Activated CD4-positive, alpha-beta memory T cell treated with anti-CD3 and anti-CD28 coated beads, Interleukin-2, amount 10 ng/mL, durations not matched to agents 7 days and 5 days (primary cell): ENCODE results near the gene TSPAN9. TPM values are rescaled to one million over a fixed set of nuclear protein-coding genes. Genes with fewer than 3 reads are reported as not detected.
"Not testable (repeated sequence)": the region's sequence is repeated elsewhere in the genome, so short reads cannot be mapped to it uniquely, and the experiment has no call there.

Experiments used
- CTCF ChIA-PET: fragments of 350-600 bp; sonication (Branson Sonifier 250); formaldehyde crosslinking; loops from one replicate; lab custom pipeline; 2021; ENCODE audit warnings: antibody characterized with exemption, inconsistent platforms; lab: Charles Lee
- POLR2A ChIA-PET: fragments of 350-600 bp; sonication (Branson Sonifier 250); formaldehyde crosslinking; loops from one replicate; lab custom pipeline; 2021; ENCODE audit warnings: antibody characterized with exemption; lab: Charles Lee
- DNase-seq: peaks from one replicate; pipeline ENCODE4 v3.0.0-alpha.2; 2020
- H3K27ac Mint-ChIP-seq: one replicate; pipeline ENCODE4 v1.8.0; 2021; ENCODE audit warnings: mild to moderate bottlenecking, mixed read lengths
- H3K27me3 Mint-ChIP-seq: one replicate; pipeline ENCODE4 v1.8.0; 2021; ENCODE audit warnings: mixed read lengths
- H3K36me3 Mint-ChIP-seq: one replicate; pipeline ENCODE4 v1.8.0; 2021; ENCODE audit warnings: low read depth, mixed read lengths
- H3K4me1 Mint-ChIP-seq: one replicate; pipeline ENCODE4 v1.8.0; 2021; ENCODE audit warnings: mixed read lengths
- H3K4me3 Mint-ChIP-seq: one replicate; pipeline ENCODE4 v1.8.0; 2021; ENCODE audit warnings: mild to moderate bottlenecking, mixed read lengths
- H3K9me3 Mint-ChIP-seq: one replicate; pipeline ENCODE4 v1.8.0; 2021; ENCODE audit warnings: mixed read lengths
- total RNA-seq, 2 experiments: library from RNA; stranded (reverse); gene quantifications; one replicate each; pipeline ENCODE4 v1.2.3, GENCODE V29; 2021

Gene TSPAN9
- total RNA-seq, 2 experiments from 2014 or later = 0.18 to 0.28 TPM

- Mint-ChIP-seq H3K4me3 (no peak overlapping the region), H3K9me3 (no peaks in the 10 kb centered on the region), H3K27ac (no peak overlapping the region), H3K36me3 (no peaks in the 10 kb centered on the region), H3K27me3 (peaks cover 14% of the 10 kb centered on the region), H3K4me1 (no peaks in the 10 kb centered on the region)
- no peak for DNase-seq
- POLR2A ChIA-PET = no interaction called here
- CTCF ChIA-PET = no interaction called here
Measured at GRCh38 chr12:3048540-3048939, 28.6 kb upstream of the TSPAN9 start.

GRCh38 chr12:3049176-3049575 lies 28.0 kb upstream of the TSPAN9 start:
- Mint-ChIP-seq H3K36me3 (no peaks in the 10 kb centered on the region), H3K27ac (no peak overlapping the region), H3K27me3 (peaks cover 9% of the 10 kb centered on the region), H3K9me3 (no peaks in the 10 kb centered on the region), H3K4me3 (no peak overlapping the region), H3K4me1 (no peaks in the 10 kb centered on the region)
- no peak for DNase-seq
- ChIA-PET CTCF (no interaction called here), POLR2A (no interaction called here)

DNA sequence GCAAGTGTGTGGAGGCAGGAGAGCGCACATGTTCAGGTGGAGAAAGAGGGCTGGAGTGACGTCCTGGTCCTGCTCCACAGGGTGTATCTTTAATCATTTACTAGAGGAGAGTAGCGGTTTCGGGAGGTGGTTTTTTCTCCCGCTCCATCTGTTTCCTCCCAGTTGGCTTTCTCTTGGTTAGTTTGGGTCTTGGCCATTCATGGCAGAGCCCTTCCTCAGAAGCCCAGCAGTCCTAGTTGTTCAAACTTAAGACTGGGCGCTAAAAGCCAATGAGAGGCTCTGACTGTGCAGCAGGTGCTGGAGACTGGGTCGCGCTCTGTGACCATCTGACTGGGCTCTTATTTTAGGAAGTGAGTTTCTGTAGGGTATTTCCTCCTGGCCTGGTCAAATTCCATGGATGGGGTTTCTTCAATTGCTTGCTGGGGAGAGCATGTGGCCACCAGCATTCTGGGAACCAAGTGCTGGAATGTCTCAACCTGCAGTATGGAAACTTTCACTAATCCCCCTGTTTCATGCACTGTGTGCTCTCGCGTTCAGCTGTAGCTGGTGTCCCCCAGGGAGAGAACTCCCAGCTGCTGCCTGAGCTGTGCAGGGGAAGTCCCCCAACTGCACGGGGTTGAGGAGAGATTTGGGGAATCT lies 27.4 kb upstream of the TSPAN9 start:
- CTCF ChIA-PET = interaction anchor here (0.5 kb wide), 1 partner anchor 14 kb away, joined by 4 read pairs; no protein-coding TSS in a partner anchor
- H3K36me3 Mint-ChIP-seq = no peaks in the 10 kb centered on the region

DNA sequence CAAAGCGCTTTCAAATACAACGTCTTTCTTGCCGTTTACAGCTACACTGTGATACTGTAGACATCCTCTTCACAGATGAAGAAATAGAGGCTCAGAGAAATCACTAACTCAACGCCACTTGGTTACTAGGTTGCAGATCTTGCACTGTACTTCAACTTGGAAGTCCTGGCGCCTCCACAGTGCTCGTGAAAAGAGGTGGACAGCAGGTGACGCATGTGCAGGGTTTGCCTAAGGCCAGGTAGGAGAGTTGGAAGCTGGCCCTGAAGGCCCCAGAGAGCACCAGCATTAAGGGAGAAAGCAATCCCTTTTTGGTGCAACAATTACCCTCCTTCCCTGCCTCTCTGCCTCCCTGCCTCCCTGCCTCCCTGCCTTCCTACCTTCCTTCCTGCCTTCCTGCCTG lies 22.8 kb upstream of the TSPAN9 start:
- POLR2A ChIA-PET = no interaction called here
- CTCF ChIA-PET = no interaction called here
- no peaks in the 10 kb centered on the region for H3K36me3 Mint-ChIP-seq

More for the DNA sequence above, 27.4 kb upstream of the TSPAN9 start:
- Mint-ChIP-seq H3K4me1 (no peaks in the 10 kb centered on the region), H3K9me3 (no peaks in the 10 kb centered on the region), H3K27ac (no peak overlapping the region), H3K27me3 (peaks cover 9% of the 10 kb centered on the region), H3K4me3 (no peak overlapping the region)
- DNase-seq = no peak
- POLR2A ChIA-PET = no interaction called here

DNA sequence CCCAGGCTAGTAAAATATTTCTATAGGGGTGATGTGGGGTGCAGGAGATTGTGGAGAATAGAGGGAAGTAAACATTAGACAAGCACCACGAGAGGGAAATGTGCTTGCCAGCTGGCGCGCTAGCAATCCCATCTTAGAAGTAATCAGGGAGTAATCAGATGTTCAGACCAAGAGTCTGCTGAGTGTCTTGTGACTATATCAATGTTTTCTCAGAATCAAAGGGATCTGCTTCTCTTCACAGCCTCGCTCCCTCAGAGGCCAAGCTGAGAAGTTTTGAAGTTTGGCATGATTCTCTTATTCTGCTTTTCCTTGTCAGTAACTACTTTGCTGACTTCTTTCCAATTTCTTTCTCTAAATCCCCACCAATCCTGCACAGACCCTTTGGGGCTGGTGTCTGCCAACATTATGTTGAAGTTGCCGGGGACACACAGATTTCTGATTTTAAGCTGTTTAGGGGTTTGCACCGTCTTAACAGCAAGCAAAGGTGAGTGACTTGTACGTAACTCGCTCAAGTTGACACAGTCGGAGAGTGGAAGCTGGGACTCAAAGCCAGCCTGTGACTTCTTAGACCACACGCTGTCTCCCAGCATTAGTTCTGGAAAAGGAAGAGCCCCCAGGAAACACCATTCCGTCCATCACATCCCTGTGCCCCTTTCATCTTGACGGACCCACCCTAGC lies 22.0 kb upstream of the TSPAN9 start:
- no peaks in the 10 kb centered on the region for H3K9me3 Mint-ChIP-seq
- CTCF ChIA-PET = no interaction called here
- H3K36me3 Mint-ChIP-seq = no peaks in the 10 kb centered on the region
- POLR2A ChIA-PET = no interaction called here
- H3K27ac Mint-ChIP-seq = no peak overlapping the region
- no peak overlapping the region for H3K4me3 Mint-ChIP-seq
- DNase-seq = no peak
- H3K4me1 Mint-ChIP-seq = no peaks in the 10 kb centered on the region
- H3K27me3 Mint-ChIP-seq = peaks cover 10% of the 10 kb centered on the region

More for the DNA sequence above, 22.8 kb upstream of the TSPAN9 start:
- no peak for DNase-seq
- Mint-ChIP-seq H3K4me1 (no peaks in the 10 kb centered on the region), H3K27me3 (peaks cover 10% of the 10 kb centered on the region), H3K4me3 (no peak overlapping the region), H3K27ac (no peak overlapping the region), H3K9me3 (no peaks in the 10 kb centered on the region)

GRCh38 chr12:3055704-3056467 lies 21.3 kb upstream of the TSPAN9 start:
- Mint-ChIP-seq H3K4me1 (peaks cover 3% of the 10 kb centered on the region), H3K4me3 (no peak overlapping the region), H3K27ac (no peak overlapping the region), H3K27me3 (peaks cover 13% of the 10 kb centered on the region), H3K36me3 (no peaks in the 10 kb centered on the region), H3K9me3 (no peaks in the 10 kb centered on the region)
- ChIA-PET POLR2A (no interaction called here), CTCF (no interaction called here)
- no peak for DNase-seq

- Mint-ChIP-seq H3K9me3 (no peaks in the 10 kb centered on the region), H3K27me3 (peaks cover 33% of the 10 kb centered on the region), H3K4me1 (peaks cover 9% of the 10 kb centered on the region), H3K27ac (no peak overlapping the region), H3K36me3 (no peaks in the 10 kb centered on the region), H3K4me3 (no peak overlapping the region)
- CTCF ChIA-PET = interaction anchor here (3.5 kb wide), 1 partner anchor 12 kb away, joined by 13 read pairs; no protein-coding TSS in a partner anchor
- DNase-seq = no peak
- POLR2A ChIA-PET = no interaction called here
Measured at GRCh38 chr12:3061059-3061458, 16.1 kb upstream of the TSPAN9 start.

- no peak for DNase-seq
- H3K36me3 Mint-ChIP-seq = no peaks in the 10 kb centered on the region
- no peak overlapping the region for H3K4me3 Mint-ChIP-seq
- no peak overlapping the region for H3K27ac Mint-ChIP-seq
- ChIA-PET CTCF (no interaction called here), POLR2A (no interaction called here)
- H3K9me3 Mint-ChIP-seq = no peaks in the 10 kb centered on the region
- H3K27me3 Mint-ChIP-seq = peaks cover 31% of the 10 kb centered on the region
- peaks cover 9% of the 10 kb centered on the region for H3K4me1 Mint-ChIP-seq
Measured at GRCh38 chr12:3061501-3062215, 15.5 kb upstream of the TSPAN9 start.

DNA sequence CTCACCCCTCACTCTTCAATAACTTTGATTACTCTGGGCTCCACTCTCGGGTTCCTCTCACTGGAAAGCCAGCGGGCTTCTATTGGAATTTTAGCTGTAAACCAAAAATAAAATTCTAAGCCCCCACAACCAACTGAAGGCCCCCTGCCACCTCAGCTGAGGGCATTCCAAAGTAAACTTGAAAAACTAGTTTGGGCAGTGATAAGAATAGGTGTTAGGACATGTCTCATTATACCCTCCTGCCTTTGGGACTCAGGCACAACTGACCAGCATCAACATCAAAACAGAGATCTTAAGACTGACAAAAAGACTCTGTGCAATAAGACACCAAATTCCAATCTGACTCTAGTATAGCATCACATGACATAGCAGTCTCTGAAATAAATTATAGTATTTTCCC lies 11.9 kb upstream of the TSPAN9 start:
- H3K27me3 Mint-ChIP-seq = peaks cover 42% of the 10 kb centered on the region
- no peak for DNase-seq
- peaks cover 9% of the 10 kb centered on the region for H3K4me1 Mint-ChIP-seq
- ChIA-PET POLR2A (no interaction called here), CTCF (interaction anchor here (1.0 kb wide), 1 partner anchor 8 kb away, joined by 4 read pairs; no protein-coding TSS in a partner anchor)
- H3K9me3 Mint-ChIP-seq = no peaks in the 10 kb centered on the region
- H3K36me3 Mint-ChIP-seq = no peaks in the 10 kb centered on the region
- H3K27ac Mint-ChIP-seq = no peak overlapping the region
- no peak overlapping the region for H3K4me3 Mint-ChIP-seq

DNA sequence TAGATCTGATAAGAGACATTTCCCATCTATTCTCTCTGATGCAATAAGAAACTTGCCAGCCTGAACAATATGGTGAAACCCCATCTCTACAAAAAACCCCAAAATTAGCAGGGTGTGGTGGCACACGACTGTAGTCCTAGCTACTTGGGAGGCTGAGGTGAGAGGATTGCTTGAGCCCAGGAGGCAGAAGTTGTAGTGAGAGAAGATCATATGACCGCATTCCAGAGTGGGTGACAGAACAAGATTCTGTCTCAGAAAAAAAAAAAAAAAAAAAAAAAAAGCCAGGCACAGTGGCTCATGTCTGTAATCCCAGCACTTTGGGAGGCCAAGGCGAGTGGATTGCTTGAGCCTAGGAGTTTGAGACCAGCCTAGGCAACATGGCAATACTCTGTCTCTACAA lies 11.3 kb upstream of the TSPAN9 start:
- H3K4me1 Mint-ChIP-seq, H3K9me3 Mint-ChIP-seq, DNase-seq, POLR2A ChIA-PET, H3K36me3 Mint-ChIP-seq, H3K27ac Mint-ChIP-seq, H3K4me3 Mint-ChIP-seq: not testable (repeated sequence)
- CTCF ChIA-PET = interaction anchor here (1.0 kb wide), 1 partner anchor 8 kb away, joined by 4 read pairs; no protein-coding TSS in a partner anchor
- H3K27me3 Mint-ChIP-seq = peaks cover 39% of the 10 kb centered on the region

DNA sequence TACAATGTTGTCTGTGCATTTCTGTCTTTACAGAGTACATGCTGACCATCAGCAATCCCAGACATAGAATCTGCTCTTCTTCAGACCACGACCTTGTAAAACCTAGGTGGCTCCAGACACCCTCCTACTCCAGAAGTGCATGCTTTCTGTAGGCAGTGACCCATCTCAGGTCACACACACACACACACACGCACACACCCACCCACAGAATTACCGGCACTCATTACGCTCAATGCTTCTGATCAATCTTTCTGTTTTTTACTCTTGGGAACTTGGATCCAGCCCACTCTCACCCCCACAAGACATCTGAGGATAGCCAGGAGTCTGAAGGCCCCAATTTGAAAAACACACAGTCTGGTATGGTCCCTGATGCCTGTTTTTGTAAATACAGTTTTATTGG lies 7.5 kb upstream of the TSPAN9 start:
- Mint-ChIP-seq H3K27me3 (peaks cover 19% of the 10 kb centered on the region), H3K4me3 (no peak overlapping the region), H3K4me1 (peaks cover 2% of the 10 kb centered on the region), H3K9me3 (no peaks in the 10 kb centered on the region), H3K36me3 (no peaks in the 10 kb centered on the region), H3K27ac (no peak overlapping the region)
- no peak for DNase-seq
- CTCF ChIA-PET = interaction anchor here (0.7 kb wide), 1 partner anchor 195 kb away, joined by 4 read pairs; no protein-coding TSS in a partner anchor
- POLR2A ChIA-PET = no interaction called here

DNA sequence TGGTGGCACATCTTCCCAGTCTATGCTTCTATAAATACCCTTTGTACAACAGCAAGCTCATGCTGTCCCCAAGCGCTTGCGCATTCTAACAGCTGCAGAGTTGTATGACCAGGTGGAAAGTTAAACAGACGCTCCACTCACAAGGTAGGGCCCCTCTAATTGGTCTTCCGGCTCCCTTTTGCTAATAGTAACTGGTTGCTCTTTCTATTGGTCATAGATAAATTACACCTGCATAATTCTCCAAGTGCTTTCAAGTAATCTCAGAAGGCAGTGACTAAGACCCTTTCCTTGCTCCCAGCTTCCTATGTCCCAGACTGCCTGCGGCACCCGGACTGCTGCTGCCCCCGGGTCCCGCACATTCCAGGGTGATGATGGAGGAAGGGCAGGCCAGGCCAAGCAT lies 6.1 kb upstream of the TSPAN9 start:
- Mint-ChIP-seq H3K4me1 (peaks cover 5% of the 10 kb centered on the region), H3K27me3 (peaks cover 26% of the 10 kb centered on the region), H3K27ac (no peak overlapping the region), H3K36me3 (no peaks in the 10 kb centered on the region), H3K9me3 (no peaks in the 10 kb centered on the region), H3K4me3 (no peak overlapping the region)
- POLR2A ChIA-PET = no interaction called here
- CTCF ChIA-PET = interaction anchor here (0.6 to 1.6 kb wide), 4 partner anchors 30 to 229 kb away, joined by 3 to 4 read pairs (median 3); no protein-coding TSS in a partner anchor
- DNase-seq = no peak
